ENCODE measurements around the gene TLK1. TPM values are rescaled to one million over a fixed set of nuclear protein-coding genes. Genes with fewer than 3 reads are reported as not detected.

The TLK1 gene
- total and polyA plus RNA-seq, 2 of the 4 experiments (the other 2 are of a cell fraction), result 7.3 to 12.5 TPM

DNA sequence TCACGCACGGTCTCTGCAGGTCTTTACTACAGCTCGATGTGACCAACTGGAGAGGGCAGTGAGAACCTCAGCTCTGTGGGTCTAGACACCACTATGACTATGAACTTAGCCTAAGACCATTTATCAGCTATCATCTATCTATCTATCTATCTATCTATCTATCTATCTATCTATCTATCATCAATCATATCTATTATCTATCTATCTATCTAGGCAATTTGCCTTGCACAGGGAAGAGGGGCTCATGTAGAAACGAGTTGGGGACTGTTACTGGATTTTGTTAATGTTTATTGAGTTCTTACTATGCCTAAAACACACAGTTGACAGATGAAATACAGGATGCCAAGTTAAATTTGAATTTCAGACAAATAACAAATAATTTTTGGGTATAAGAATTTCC lies 41.1 kb upstream of the TLK1 start:
- H3K18ac ChIP-seq (ENCODE audit: low read depth, low read length), result no peak overlapping the region
- H3K4me3 ChIP-seq (ENCODE audit: insufficient read depth, low read depth, low read length), result no peak overlapping the region
- intact Hi-C loops (cut with micrococcal nuclease) (no loop called here), in situ Hi-C loops (cut with MboI; ENCODE audit: low sequenced_read_pairs) (no loop called here), dilution Hi-C loops (cut with HindIII; ENCODE audit: low sequenced_read_pairs, unreplicated experiment) (no loop called here)
- no peak overlapping the region for H2BK120ac ChIP-seq (ENCODE audit: low read depth, low read length)
- 0 out of 2 replicates have a peak, but pooled peaks cover 2% of the 10 kb centered on the region for H3K4me1 ChIP-seq (ENCODE audit: control insufficient read depth, insufficient read depth, low read length)
- H3K4me2 ChIP-seq (ENCODE audit: low read depth, low read length), result no peak overlapping the region
- no peak overlapping the region for H2BK15ac ChIP-seq (ENCODE audit: low read depth, low read length)
- H3K9me3 ChIP-seq (ENCODE audit: control insufficient read depth, insufficient read depth, low read length), result no peaks in the 10 kb centered on the region
- no peak overlapping the region for H3K4ac ChIP-seq (ENCODE audit: low read depth, low read length)
- no peak overlapping the region for H3K56ac ChIP-seq (ENCODE audit: extremely low read depth, insufficient read depth, low read length)
- no peak for TF ChIP-seq CHD1 (IDR thresholded peaks at IDR 0.05; ENCODE audit: low read depth, low read length)
- TF ChIP-seq MXI1 (IDR thresholded peaks at IDR 0.05; ENCODE audit: borderline replicate concordance, low read depth, low read length), result no peak
- TF ChIP-seq POLR2A (IDR thresholded peaks at IDR 0.05; ENCODE audit: low read depth, low read length), result no peak
- no peak for TF ChIP-seq SMC3 (IDR thresholded peaks at IDR 0.05; ENCODE audit: low read depth, low read length)
- TF ChIP-seq, protein P1, sequence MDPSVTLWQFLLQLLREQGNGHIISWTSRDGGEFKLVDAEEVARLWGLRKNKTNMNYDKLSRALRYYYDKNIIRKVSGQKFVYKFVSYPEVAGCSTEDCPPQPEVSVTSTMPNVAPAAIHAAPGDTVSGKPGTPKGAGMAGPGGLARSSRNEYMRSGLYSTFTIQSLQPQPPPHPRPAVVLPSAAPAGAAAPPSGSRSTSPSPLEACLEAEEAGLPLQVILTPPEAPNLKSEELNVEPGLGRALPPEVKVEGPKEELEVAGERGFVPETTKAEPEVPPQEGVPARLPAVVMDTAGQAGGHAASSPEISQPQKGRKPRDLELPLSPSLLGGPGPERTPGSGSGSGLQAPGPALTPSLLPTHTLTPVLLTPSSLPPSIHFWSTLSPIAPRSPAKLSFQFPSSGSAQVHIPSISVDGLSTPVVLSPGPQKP (IDR thresholded peaks at IDR 0.05; ENCODE audit: borderline replicate concordance, low read depth, low read length), result no peak
- TF ChIP-seq RCOR1 (IDR thresholded peaks at IDR 0.05; ENCODE audit: insufficient replicate concordance, low read length), result no peak
- no peak for TF ChIP-seq FOS (IDR thresholded peaks at IDR 0.05; ENCODE audit: low read depth, low read length)
- TF ChIP-seq NFE2L2 (IDR thresholded peaks at IDR 0.05; ENCODE audit: low read depth, low read length), result no peak
- no peak for TF ChIP-seq RFX5 (IDR thresholded peaks at IDR 0.05; ENCODE audit: low read depth, low read length)
- no peak for TF ChIP-seq MAFK (IDR thresholded peaks at IDR 0.05; ENCODE audit: low read depth, low read length)
- no peak for TF ChIP-seq BHLHE40 (IDR thresholded peaks at IDR 0.05; ENCODE audit: low read depth, low read length)
- TF ChIP-seq, protein P2, sequence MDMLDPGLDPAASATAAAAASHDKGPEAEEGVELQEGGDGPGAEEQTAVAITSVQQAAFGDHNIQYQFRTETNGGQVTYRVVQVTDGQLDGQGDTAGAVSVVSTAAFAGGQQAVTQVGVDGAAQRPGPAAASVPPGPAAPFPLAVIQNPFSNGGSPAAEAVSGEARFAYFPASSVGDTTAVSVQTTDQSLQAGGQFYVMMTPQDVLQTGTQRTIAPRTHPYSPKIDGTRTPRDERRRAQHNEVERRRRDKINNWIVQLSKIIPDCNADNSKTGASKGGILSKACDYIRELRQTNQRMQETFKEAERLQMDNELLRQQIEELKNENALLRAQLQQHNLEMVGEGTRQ (IDR thresholded peaks at IDR 0.05; ENCODE audit: low read depth, low read length), result no peak
- no peak for TF ChIP-seq CEBPB (IDR thresholded peaks at IDR 0.05; ENCODE audit: low read depth, low read length)
- TF ChIP-seq, protein P3, sequence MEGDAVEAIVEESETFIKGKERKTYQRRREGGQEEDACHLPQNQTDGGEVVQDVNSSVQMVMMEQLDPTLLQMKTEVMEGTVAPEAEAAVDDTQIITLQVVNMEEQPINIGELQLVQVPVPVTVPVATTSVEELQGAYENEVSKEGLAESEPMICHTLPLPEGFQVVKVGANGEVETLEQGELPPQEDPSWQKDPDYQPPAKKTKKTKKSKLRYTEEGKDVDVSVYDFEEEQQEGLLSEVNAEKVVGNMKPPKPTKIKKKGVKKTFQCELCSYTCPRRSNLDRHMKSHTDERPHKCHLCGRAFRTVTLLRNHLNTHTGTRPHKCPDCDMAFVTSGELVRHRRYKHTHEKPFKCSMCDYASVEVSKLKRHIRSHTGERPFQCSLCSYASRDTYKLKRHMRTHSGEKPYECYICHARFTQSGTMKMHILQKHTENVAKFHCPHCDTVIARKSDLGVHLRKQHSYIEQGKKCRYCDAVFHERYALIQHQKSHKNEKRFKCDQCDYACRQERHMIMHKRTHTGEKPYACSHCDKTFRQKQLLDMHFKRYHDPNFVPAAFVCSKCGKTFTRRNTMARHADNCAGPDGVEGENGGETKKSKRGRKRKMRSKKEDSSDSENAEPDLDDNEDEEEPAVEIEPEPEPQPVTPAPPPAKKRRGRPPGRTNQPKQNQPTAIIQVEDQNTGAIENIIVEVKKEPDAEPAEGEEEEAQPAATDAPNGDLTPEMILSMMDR (conservative IDR thresholded peaks at IDR 0.05; ENCODE audit: low read depth, low read length), result no peak
- no peak for TF ChIP-seq MAZ (IDR thresholded peaks at IDR 0.05; ENCODE audit: borderline replicate concordance, low read depth, low read length)
- no peak for TF ChIP-seq RAD21 (IDR thresholded peaks at IDR 0.05; ENCODE audit: low read length)
- no peak overlapping the region for H4K91ac ChIP-seq (ENCODE audit: insufficient read depth, low read depth, low read length)
- no peaks in the 10 kb centered on the region; the same call in none of the 2 replicates for H3K9me1 ChIP-seq (ENCODE audit: insufficient read depth, low read length)
- WGBS, 2 experiments (ENCODE audit: extremely low coverage in 2 of 2, insufficient read length in 1 of 2), result 96% methylated on average over 3 of the region's 4 CpGs; no CpG with 5 or more reads in 1 of the 2 experiments
- H2BK20ac ChIP-seq (ENCODE audit: low read depth, low read length), result no peak overlapping the region
- H3K23ac ChIP-seq (ENCODE audit: low read depth, low read length), result no peak overlapping the region
- H4K8ac ChIP-seq (ENCODE audit: low read depth in 2 of 2, low read length in 2 of 2), result no peak overlapping the region
- no peaks in the 10 kb centered on the region for H3K79me1 ChIP-seq (ENCODE audit: low read depth in 1 of 2, low read length in 2 of 2)
- H2AFZ ChIP-seq (replicated peaks; ENCODE audit: low read length, poor library complexity), result no peak overlapping the region
- DNase-seq (no peak), ATAC-seq (ENCODE audit: low read depth) (no peak)
- no peak overlapping the region for H3K14ac ChIP-seq (replicated peaks; ENCODE audit: low read depth, low read length)
- no peak overlapping the region for H3K27ac ChIP-seq (ENCODE audit: insufficient read depth, low read length)
- H4K20me1 ChIP-seq (ENCODE audit: insufficient read depth, low read length), result no peaks in the 10 kb centered on the region
- BruUV-seq (replicated peaks), result no TSS peak
- H4K5ac ChIP-seq (ENCODE audit: low read depth, low read length), result no peak overlapping the region
- H3K36me3 ChIP-seq (ENCODE audit: control insufficient read depth, insufficient read depth, low read length), result no peaks in the 10 kb centered on the region
- H2AK9ac ChIP-seq (replicated peaks; ENCODE audit: low read depth, low read length, poor library complexity), result no peak overlapping the region
- H2BK5ac ChIP-seq (ENCODE audit: low read depth, low read length, poor library complexity, severe bottlenecking), result no peak overlapping the region
- H3K27me3 ChIP-seq (ENCODE audit: control insufficient read depth, insufficient read depth, low read length), result no peaks in the 10 kb centered on the region
- ChIA-PET CTCF (no interaction called here), POLR2A (ENCODE audit: unreplicated experiment) (no interaction called here)
- no peak overlapping the region for H3K9ac ChIP-seq (ENCODE audit: low read depth, low read length)
- no peak overlapping the region for H2AK5ac ChIP-seq (ENCODE audit: low read depth, low read length)
